DMS 273 (cell line): ENCODE results near the gene TACR1.
A peak's percentile ranks its signal among the peaks of the same experiment; 100 is the strongest.
"Not testable (repeated sequence)": the region's sequence is repeated elsewhere in the genome, so short reads cannot be mapped to it uniquely, and the experiment has no call there.

Source experiments
- DNase-seq: peaks from one replicate; lab custom pipeline; 2025; ENCODE audit not compliant: unreplicated experiment; lab: John Stamatoyannopoulos, UW

TACR1 gene

GRCh38 chr2:75195076-75195691, 4.1 kb downstream of the TACR1 start:
- DNase-seq, result no peak

- no peak for DNase-seq
Measured at GRCh38 chr2:75194184-75194868, 5.0 kb downstream of the TACR1 start.

GRCh38 chr2:75192496-75192895, 6.8 kb downstream of the TACR1 start:
- no peak for DNase-seq

- DNase-seq, result no peak
Measured at GRCh38 chr2:75190271-75190990, 8.9 kb downstream of the TACR1 start.

GRCh38 chr2:75186821-75187220, 12.5 kb downstream of the TACR1 start:
- DNase-seq, result peak; percentile 75

GRCh38 chr2:75182606-75183005, 16.7 kb downstream of the TACR1 start:
- DNase-seq, result no peak

- DNase-seq, result peak; percentile 77
Measured at GRCh38 chr2:75180476-75180875, 18.8 kb downstream of the TACR1 start.

GRCh38 chr2:75177427-75177826, 21.9 kb downstream of the TACR1 start:
- DNase-seq, result no peak

- DNase-seq, result no peak
Measured at GRCh38 chr2:75175456-75175855, 23.9 kb downstream of the TACR1 start.

- DNase-seq, result no peak
Measured at GRCh38 chr2:75174981-75175380, 24.3 kb downstream of the TACR1 start.

GRCh38 chr2:75174519-75174918, 24.8 kb downstream of the TACR1 start:
- no peak for DNase-seq

- no peak for DNase-seq
Measured at GRCh38 chr2:75173740-75174139, 25.6 kb downstream of the TACR1 start.

GRCh38 chr2:75171423-75171822, 27.9 kb downstream of the TACR1 start:
- not testable (repeated sequence) for DNase-seq

- no peak for DNase-seq
Measured at GRCh38 chr2:75170889-75171288, 28.4 kb downstream of the TACR1 start.

GRCh38 chr2:75168186-75168585, 31.1 kb downstream of the TACR1 start:
- DNase-seq, result no peak

GRCh38 chr2:75166491-75166890, 32.8 kb downstream of the TACR1 start:
- DNase-seq, result no peak

GRCh38 chr2:75162897-75163296, 36.4 kb downstream of the TACR1 start:
- peak; percentile 19 for DNase-seq

- DNase-seq, result no peak
Measured at GRCh38 chr2:75162259-75162658, 37.1 kb downstream of the TACR1 start.

GRCh38 chr2:75157435-75157834, 41.9 kb downstream of the TACR1 start:
- peak; percentile 27 for DNase-seq

- no peak for DNase-seq
Measured at GRCh38 chr2:75155115-75155514, 44.2 kb downstream of the TACR1 start.

- DNase-seq, result no peak
Measured at GRCh38 chr2:75153221-75153620, 46.1 kb downstream of the TACR1 start.

GRCh38 chr2:75152243-75152642, 47.1 kb downstream of the TACR1 start:
- not testable (repeated sequence) for DNase-seq
